Neural cell (in vitro differentiated cells): ENCODE data around the gene CCNL2. TPM values are rescaled to one million over a fixed set of nuclear protein-coding genes. Genes with fewer than 3 reads are reported as not detected.

Experiments used
- H2AFZ ChIP-seq: fragments of 200-600, 300-800 bp; sonication (generic), shearing (Covaris generic); 2 replicates; pipeline ENCODE4 v1.6.0; 2014; ENCODE audit warnings: low read depth, mild to moderate bottlenecking, antibody characterized with exemption, low read length, moderate library complexity
- H3F3A ChIP-seq: fragments of 200-600 bp; shearing (Covaris generic); 2 replicates; pipeline ENCODE4 v1.6.1; 2016; ENCODE audit warnings: mild to moderate bottlenecking, moderate library complexity, mixed read lengths, antibody characterized with exemption, low read length; ENCODE audit not compliant: insufficient read depth, poor library complexity, severe bottlenecking
- H3K27ac ChIP-seq: fragments of 200-600, 300-800 bp; sonication (generic), shearing (Covaris generic); 2 replicates; pipeline ENCODE4 v1.5.1; 2014; ENCODE audit warnings: mild to moderate bottlenecking, low read length, moderate library complexity
- H3K27me3 ChIP-seq: fragments of 300-800, 200-600 bp; sonication (generic), shearing (Covaris generic); 2 replicates; pipeline ENCODE4 v1.6.0; 2014; ENCODE audit warnings: mild to moderate bottlenecking, low read depth, low read length, moderate library complexity; ENCODE audit not compliant: insufficient read depth
- H3K36me3 ChIP-seq: fragments of 300-800, 200-600 bp; sonication (generic), shearing (Covaris generic); 2 replicates; pipeline ENCODE4 v1.5.1; 2014; ENCODE audit warnings: mild to moderate bottlenecking, antibody characterized with exemption, low read length, moderate library complexity; ENCODE audit not compliant: insufficient read depth
- H3K4me2 ChIP-seq: fragments of 300-800, 200-600 bp; sonication (generic), shearing (Covaris generic); 2 replicates; pipeline ENCODE4 v1.6.0; 2014; ENCODE audit warnings: mild to moderate bottlenecking, low read length
- H3K4me3 ChIP-seq: fragments of 300-800, 200-600 bp; sonication (generic), shearing (Covaris generic); 2 replicates; pipeline ENCODE4 v1.5.1; 2014; ENCODE audit warnings: mild to moderate bottlenecking, low read length, moderate library complexity
- H3K79me2 ChIP-seq: fragments of 200-600 bp; shearing (Covaris generic); replicated peaks from 2 replicates; pipeline ENCODE4 v1.6.0; 2014; ENCODE audit warnings: mild to moderate bottlenecking, low read length, moderate library complexity; ENCODE audit not compliant: insufficient read depth
- H3K9ac ChIP-seq: fragments of 300-800, 200-600 bp; sonication (generic), shearing (Covaris generic); 2 replicates; pipeline ENCODE4 v1.6.1; 2016; ENCODE audit warnings: mild to moderate bottlenecking, low read length, mixed read lengths
- H3K9me2 ChIP-seq: fragments of 200-600 bp; shearing (Covaris generic); 2 replicates; pipeline ENCODE4 v1.6.1; 2016; ENCODE audit warnings: mild to moderate bottlenecking, low read length, mixed read lengths; ENCODE audit not compliant: insufficient read depth
- H3K9me3 ChIP-seq: fragments of 200-600, 300-800 bp; sonication (generic), shearing (Covaris generic); 2 replicates; pipeline ENCODE4 v1.6.1; 2016; ENCODE audit warnings: mild to moderate bottlenecking, mixed run types, low read length, moderate library complexity, mixed read lengths
- H4K20me1 ChIP-seq: fragments of 200-600 bp; shearing (Covaris generic); 2 replicates; pipeline ENCODE4 v1.6.1; 2016; ENCODE audit warnings: mild to moderate bottlenecking, mixed run types; ENCODE audit not compliant: insufficient read depth
- EP300 ChIP-seq: fragments of 450-650 bp; conservative IDR thresholded peaks from 2 replicates; pipeline ENCODE4 v1.6.1; 2014; ENCODE audit warnings: antibody characterized with exemption, mild to moderate bottlenecking, moderate library complexity; ENCODE audit not compliant: poor library complexity, severe bottlenecking
- EZH2 ChIP-seq: fragments of 200-600, 300-800 bp; shearing (Covaris generic), sonication (generic); IDR thresholded peaks from 2 replicates; pipeline ENCODE4 v1.6.1; 2014; ENCODE audit warnings: antibody characterized with exemption, low read length, borderline replicate concordance, mild to moderate bottlenecking; ENCODE audit not compliant: insufficient read depth, poor library complexity, severe bottlenecking
- MXI1 ChIP-seq: fragments of 450-650 bp; conservative IDR thresholded peaks from 2 replicates; pipeline ENCODE4 v1.6.1; 2014; ENCODE audit warnings: antibody characterized with exemption, mild to moderate bottlenecking; ENCODE audit not compliant: poor library complexity, severe bottlenecking
- POLR2AphosphoS5 ChIP-seq: IDR thresholded peaks from 2 replicates; pipeline ENCODE4 v1.6.1; 2012
- RAD21 ChIP-seq: fragments of 450-650 bp; conservative IDR thresholded peaks from 2 replicates; pipeline ENCODE4 v1.6.1; 2014; ENCODE audit warnings: antibody characterized with exemption, mild to moderate bottlenecking, moderate library complexity
- SMC3 ChIP-seq: fragments of 450-650 bp; conservative IDR thresholded peaks from 2 replicates; pipeline ENCODE4 v1.6.1; 2014; ENCODE audit warnings: antibody characterized with exemption, mild to moderate bottlenecking, moderate library complexity; ENCODE audit not compliant: poor library complexity
- TAF1 ChIP-seq: IDR thresholded peaks from 2 replicates; pipeline ENCODE4 v1.6.1; 2012; ENCODE audit warnings: low read depth
- polyA plus RNA-seq: library from polyadenylated mRNA; depleted of rRNA; stranded (reverse); fragments of >200 nt; gene quantifications from 2 replicates; pipeline ENCODE4 v1.2.3, GENCODE V29; 2014
- TF ChIP-seq, protein P1 (sequence below): IDR thresholded peaks from 2 replicates; pipeline ENCODE4 v1.6.1; 2012; ENCODE audit warnings: borderline replicate concordance
- TF ChIP-seq, protein P2 (sequence below): fragments of 450-650 bp; IDR thresholded peaks from 2 replicates; pipeline ENCODE4 v1.5.1; 2014; ENCODE audit warnings: antibody characterized with exemption, mild to moderate bottlenecking, moderate library complexity; ENCODE audit not compliant: poor library complexity, severe bottlenecking

The CCNL2 gene
- polyA plus RNA-seq, 1 donor from 2014 or later, result 696 TPM

DNA sequence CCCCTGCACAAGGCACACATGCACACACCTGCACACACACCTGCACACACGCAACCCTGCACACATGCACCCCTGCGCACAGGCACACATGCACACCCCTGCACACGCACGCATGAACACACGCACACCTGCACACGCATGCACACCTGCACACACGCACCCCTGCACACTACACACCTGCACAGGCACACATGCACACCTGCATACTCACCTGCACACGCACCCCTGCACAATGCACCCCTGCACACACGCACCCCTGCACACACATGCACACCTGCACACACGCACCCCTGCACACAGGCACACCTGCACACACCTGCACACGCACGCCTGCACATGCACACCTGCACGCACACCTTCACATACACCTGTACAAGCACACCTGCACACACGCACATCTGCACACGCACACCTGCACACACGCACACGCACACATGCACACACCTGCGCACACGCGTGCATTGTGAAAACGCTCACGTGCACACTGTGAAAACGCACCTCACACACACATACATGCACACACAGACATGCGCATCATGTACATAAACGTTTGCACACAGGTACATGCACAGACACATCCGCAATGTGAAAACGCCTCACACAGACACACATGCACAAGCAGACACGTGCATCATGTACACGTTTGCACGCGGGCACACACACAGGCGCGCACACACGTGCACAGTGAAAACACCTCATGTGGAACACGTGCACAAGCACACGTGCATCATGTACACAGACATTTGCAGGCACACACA, 58.2 kb downstream of the CCNL2 start:
- Histone ChIP-seq H3K27ac (no peak overlapping the region), H4K20me1 (peaks cover 4% of the 10 kb centered on the region), H3K9me3 (no peaks in the 10 kb centered on the region), H2AFZ (no peak overlapping the region), H3F3A (no peaks in the 10 kb centered on the region), H3K79me2 (no peaks in the 10 kb centered on the region), H3K9ac (no peak overlapping the region), H3K4me2 (no peak overlapping the region), H3K4me3 (no peak overlapping the region), H3K36me3 (no peaks in the 10 kb centered on the region), H3K9me2 (no peaks in the 10 kb centered on the region), H3K27me3 (no peaks in the 10 kb centered on the region)
- no peak for TF ChIP-seq MXI1

DNA sequence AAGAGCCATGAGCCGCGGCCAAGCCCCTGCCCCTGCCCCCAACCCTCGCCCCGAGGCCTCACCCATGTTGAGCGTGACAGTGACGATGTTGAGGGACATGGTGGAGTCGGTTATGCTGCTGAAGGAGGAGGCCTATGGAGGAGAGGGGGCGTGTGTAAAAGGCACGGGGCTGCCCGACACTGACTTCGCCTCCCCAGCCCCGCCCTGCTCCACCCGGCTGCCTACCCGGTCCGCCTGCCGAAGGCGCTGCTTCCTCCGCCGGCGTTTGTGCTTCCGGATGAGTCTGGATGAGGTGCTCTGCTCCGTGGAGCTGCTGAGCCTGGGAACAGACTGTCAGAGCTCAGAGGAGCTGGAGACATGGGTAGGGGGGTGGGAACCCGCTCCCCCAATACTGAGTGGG, 59.0 kb downstream of the CCNL2 start:
- no peak overlapping the region for H3K4me3 ChIP-seq
- H3F3A ChIP-seq, result no peaks in the 10 kb centered on the region
- H3K9me2 ChIP-seq, result no peaks in the 10 kb centered on the region
- TF ChIP-seq RAD21 (no peak), TAF1 (no peak), EP300 (no peak), EZH2 (no peak), MXI1 (no peak), SMC3 (no peak), POLR2AphosphoS5 (no peak)
- TF ChIP-seq, protein P1, sequence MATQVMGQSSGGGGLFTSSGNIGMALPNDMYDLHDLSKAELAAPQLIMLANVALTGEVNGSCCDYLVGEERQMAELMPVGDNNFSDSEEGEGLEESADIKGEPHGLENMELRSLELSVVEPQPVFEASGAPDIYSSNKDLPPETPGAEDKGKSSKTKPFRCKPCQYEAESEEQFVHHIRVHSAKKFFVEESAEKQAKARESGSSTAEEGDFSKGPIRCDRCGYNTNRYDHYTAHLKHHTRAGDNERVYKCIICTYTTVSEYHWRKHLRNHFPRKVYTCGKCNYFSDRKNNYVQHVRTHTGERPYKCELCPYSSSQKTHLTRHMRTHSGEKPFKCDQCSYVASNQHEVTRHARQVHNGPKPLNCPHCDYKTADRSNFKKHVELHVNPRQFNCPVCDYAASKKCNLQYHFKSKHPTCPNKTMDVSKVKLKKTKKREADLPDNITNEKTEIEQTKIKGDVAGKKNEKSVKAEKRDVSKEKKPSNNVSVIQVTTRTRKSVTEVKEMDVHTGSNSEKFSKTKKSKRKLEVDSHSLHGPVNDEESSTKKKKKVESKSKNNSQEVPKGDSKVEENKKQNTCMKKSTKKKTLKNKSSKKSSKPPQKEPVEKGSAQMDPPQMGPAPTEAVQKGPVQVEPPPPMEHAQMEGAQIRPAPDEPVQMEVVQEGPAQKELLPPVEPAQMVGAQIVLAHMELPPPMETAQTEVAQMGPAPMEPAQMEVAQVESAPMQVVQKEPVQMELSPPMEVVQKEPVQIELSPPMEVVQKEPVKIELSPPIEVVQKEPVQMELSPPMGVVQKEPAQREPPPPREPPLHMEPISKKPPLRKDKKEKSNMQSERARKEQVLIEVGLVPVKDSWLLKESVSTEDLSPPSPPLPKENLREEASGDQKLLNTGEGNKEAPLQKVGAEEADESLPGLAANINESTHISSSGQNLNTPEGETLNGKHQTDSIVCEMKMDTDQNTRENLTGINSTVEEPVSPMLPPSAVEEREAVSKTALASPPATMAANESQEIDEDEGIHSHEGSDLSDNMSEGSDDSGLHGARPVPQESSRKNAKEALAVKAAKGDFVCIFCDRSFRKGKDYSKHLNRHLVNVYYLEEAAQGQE, result no peak
- TF ChIP-seq, protein P2, sequence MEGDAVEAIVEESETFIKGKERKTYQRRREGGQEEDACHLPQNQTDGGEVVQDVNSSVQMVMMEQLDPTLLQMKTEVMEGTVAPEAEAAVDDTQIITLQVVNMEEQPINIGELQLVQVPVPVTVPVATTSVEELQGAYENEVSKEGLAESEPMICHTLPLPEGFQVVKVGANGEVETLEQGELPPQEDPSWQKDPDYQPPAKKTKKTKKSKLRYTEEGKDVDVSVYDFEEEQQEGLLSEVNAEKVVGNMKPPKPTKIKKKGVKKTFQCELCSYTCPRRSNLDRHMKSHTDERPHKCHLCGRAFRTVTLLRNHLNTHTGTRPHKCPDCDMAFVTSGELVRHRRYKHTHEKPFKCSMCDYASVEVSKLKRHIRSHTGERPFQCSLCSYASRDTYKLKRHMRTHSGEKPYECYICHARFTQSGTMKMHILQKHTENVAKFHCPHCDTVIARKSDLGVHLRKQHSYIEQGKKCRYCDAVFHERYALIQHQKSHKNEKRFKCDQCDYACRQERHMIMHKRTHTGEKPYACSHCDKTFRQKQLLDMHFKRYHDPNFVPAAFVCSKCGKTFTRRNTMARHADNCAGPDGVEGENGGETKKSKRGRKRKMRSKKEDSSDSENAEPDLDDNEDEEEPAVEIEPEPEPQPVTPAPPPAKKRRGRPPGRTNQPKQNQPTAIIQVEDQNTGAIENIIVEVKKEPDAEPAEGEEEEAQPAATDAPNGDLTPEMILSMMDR, result no peak
- H3K27me3 ChIP-seq, result no peaks in the 10 kb centered on the region
- H3K36me3 ChIP-seq, result no peaks in the 10 kb centered on the region
- no peak overlapping the region for H3K4me2 ChIP-seq
- H3K79me2 ChIP-seq, result no peaks in the 10 kb centered on the region
- H2AFZ ChIP-seq, result no peak overlapping the region
- H3K27ac ChIP-seq, result no peak overlapping the region
- H3K9me3 ChIP-seq, result no peaks in the 10 kb centered on the region
- no peak overlapping the region for H3K9ac ChIP-seq
- no peaks in the 10 kb centered on the region for H4K20me1 ChIP-seq
